ENCODE data around the gene SORL1. TPM values are rescaled to one million over a fixed set of nuclear protein-coding genes. Genes with fewer than 3 reads are reported as not detected.
A peak's percentile ranks its signal among the peaks of the same experiment; 100 is the strongest.
"Not testable (repeated sequence)": the region's sequence is repeated elsewhere in the genome, so short reads cannot be mapped to it uniquely, and the experiment has no call there.

Gene SORL1
- total RNA-seq, 2 experiments from 2014 or later, result 115 to 116 TPM

DNA sequence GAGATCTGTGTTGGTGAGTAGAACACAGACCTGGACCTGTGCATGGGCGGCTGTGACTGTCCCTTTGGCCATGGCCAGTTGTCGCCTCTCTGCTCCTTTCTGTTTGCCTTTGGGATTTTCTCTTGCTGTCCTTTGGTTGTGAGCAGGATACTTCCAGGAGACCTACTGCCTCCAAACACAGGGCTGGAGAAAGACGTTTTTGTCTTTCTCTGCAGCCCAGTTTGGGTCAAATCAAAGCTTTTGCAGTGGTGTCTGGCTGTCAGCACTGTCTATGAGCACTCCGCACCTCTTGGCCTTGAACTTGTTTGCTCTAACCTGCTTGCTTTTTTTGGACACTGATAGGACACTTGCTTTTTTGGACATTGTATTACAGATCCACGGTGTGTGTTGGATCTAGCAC, 109.6 kb downstream of the SORL1 start:
- Mint-ChIP-seq H3K36me3 (ENCODE audit: low read depth) (peaks cover 74% of the 10 kb centered on the region), H3K4me1 (peaks cover 10% of the 10 kb centered on the region)
- DNase-seq, result no peak

DNA sequence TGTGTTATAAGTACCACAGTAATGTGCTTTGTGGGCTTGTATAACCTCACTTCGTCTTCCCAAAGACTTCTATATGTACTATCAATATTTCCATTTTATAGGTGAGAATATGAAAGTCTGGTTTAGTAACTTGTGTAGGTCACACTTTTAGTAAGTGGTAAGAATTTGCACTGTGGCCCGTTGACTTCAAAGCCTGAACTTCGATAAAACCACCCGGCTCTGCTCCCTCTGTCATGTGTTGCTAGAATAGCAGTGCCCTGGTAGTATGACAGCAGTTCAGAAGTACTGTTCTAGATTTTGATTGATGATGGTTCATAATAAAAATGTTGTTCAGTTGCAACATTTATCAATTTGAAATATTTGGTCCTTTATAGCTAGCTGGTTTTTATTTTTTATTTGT, 110.9 kb downstream of the SORL1 start:
- H3K4me3 Mint-ChIP-seq, result no peak overlapping the region
- H3K36me3 Mint-ChIP-seq (ENCODE audit: low read depth), result peaks cover 75% of the 10 kb centered on the region
- no peaks in the 10 kb centered on the region for H3K9me3 Mint-ChIP-seq
- CTCF ChIA-PET, result no interaction called here
- POLR2A ChIA-PET, result no interaction called here
- no peak overlapping the region for H3K27ac Mint-ChIP-seq
- no peaks in the 10 kb centered on the region for H3K27me3 Mint-ChIP-seq
- H3K4me1 Mint-ChIP-seq, result no peaks in the 10 kb centered on the region
- DNase-seq, result no peak

More for the DNA sequence above, 109.6 kb downstream of the SORL1 start:
- Mint-ChIP-seq H3K27me3 (no peaks in the 10 kb centered on the region), H3K4me3 (no peak overlapping the region), H3K9me3 (no peaks in the 10 kb centered on the region), H3K27ac (no peak overlapping the region)
- POLR2A ChIA-PET, result no interaction called here
- CTCF ChIA-PET, result no interaction called here

DNA sequence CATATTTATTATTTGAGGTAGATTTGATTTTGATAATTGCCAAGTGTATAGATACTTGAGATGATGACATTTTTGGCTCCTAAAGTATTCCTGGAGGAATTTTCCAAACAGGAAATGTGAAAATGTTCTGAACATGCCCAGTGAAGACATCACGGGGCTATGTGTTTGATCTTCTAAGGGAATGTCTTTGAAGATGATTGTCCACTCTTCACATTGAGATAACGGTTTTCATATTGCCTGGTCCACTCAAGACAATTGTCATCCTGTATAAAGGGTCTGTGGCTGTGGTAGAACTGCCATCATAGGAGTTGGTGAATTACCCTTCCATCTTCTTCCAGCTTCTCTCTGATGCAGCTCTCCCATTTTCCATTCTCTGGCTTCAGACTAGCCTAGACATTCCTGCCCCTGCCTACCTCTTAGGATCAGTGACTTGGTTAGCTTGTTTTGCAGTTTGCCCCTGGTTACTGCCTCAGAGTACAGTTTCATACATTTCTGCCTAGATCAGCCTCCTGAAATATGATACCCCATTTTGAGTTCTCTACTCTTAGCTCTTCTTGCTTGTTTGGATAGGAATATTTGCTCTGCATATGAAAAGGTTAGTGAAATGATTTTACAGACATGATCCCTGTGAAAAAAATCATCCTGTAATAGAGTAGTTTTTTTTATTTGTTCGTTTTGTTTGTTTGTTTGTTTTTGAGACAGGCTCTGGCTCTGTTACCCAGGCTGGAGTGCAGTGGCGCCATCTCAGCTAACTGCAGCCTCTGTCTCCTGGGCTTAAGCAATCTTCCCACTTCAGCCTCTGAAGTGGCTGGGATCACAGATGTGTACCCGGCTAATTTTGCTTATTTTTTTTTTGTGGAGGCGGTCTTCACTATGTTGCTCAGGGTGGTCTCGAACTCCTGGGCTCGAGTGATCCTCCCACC, 112.0 kb downstream of the SORL1 start:
- DNase-seq, result no peak
- Mint-ChIP-seq H3K27ac (no peak overlapping the region), H3K4me1 (no peaks in the 10 kb centered on the region), H3K36me3 (ENCODE audit: low read depth) (peaks cover 71% of the 10 kb centered on the region), H3K4me3 (no peak overlapping the region), H3K9me3 (no peaks in the 10 kb centered on the region), H3K27me3 (no peaks in the 10 kb centered on the region)
- ChIA-PET POLR2A (no interaction called here), CTCF (interaction anchor here (0.5 kb wide), 1 partner anchor 143 kb away, joined by 3 read pairs; no protein-coding TSS in a partner anchor)

DNA sequence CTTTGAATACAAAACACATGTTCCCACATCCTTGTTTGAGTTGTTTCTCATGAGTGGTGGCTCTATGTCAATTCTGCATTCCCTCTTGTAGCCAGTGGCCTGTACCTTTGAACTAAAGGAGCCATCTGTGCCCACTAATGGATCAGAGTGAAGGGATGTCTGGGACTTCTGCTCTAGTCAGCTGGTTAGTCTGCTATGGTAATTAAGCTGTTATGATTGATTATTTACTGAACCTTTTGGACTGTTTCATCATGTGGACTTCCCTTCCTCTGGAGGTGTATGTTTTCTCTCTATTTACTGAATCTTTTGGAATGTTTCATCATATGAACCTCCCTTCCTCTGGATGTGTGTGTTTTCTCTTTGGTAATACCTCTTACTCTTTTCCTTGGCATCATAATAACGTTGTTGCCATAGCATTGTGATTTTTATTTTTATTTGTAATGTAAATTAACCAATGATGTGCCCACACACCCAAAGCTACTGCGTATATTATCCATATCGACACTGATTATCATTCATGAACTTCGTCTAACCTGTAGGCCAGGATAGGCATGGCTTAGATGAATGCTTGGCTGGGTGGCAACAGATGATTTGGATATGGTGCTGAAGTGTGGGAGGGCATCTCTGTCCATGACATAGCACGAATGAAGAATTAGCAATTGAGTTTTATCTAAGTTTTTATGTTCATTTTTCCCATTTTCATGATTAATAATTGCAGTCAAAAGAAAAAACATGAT, 113.0 kb downstream of the SORL1 start:
- no peaks in the 10 kb centered on the region for H3K4me1 Mint-ChIP-seq
- H3K27me3 Mint-ChIP-seq, result no peaks in the 10 kb centered on the region
- DNase-seq, result no peak
- H3K4me3 Mint-ChIP-seq, result no peak overlapping the region
- H3K9me3 Mint-ChIP-seq, result no peaks in the 10 kb centered on the region
- ChIA-PET POLR2A (no interaction called here), CTCF (no interaction called here)
- H3K36me3 Mint-ChIP-seq (ENCODE audit: low read depth), result peaks cover 67% of the 10 kb centered on the region
- no peak overlapping the region for H3K27ac Mint-ChIP-seq

DNA sequence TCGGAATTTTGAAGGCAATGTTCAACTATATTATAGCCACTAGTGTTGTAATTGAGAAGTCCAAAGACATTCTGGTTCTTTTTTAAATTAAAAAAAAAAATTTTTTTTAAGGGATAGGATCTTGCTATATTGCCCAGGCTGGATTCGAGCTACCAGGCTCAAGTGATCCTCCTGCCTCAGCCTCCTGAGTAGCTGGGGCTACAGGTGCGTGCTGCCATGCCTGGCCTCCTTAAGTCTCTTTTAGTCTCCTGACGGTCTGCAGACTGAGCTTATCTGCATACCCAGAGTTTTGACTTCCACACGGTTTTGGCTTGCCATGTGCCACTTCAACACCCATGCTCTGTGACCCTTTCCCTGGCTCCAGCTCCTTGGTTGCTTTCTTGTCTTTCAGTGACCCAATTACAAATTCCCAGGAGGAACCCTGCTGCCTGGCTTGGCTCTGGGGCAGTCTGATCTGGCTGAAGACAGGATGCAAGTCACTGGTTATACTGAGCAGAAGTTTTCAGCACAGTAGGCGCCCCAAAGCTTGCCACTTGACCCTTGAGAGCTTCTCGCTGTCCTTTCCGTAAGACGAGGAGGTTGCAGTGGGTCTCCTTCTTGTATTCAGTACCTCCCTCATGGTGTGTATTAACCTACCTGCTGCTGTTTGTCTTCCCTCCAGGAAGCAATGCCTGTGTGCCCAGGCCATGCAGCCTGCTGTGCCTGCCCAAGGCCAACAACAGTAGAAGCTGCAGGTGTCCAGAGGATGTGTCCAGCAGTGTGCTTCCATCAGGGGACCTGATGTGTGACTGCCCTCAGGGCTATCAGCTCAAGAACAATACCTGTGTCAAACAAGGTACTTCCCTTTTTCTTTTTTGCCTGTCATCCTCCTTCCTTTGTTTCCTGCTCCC, 114.4 kb downstream of the SORL1 start:
- no peak for DNase-seq
- H3K4me3 Mint-ChIP-seq, result no peak overlapping the region
- POLR2A ChIA-PET, result no interaction called here
- no peak overlapping the region for H3K27ac Mint-ChIP-seq
- peaks cover 66% of the 10 kb centered on the region for H3K36me3 Mint-ChIP-seq (ENCODE audit: low read depth)
- CTCF ChIA-PET, result interaction anchor here (0.6 to 0.9 kb wide), 2 partner anchors 14 to 248 kb away, joined by 3 read pairs; no protein-coding TSS in a partner anchor
- no peaks in the 10 kb centered on the region for H3K27me3 Mint-ChIP-seq
- H3K9me3 Mint-ChIP-seq, result no peaks in the 10 kb centered on the region
- H3K4me1 Mint-ChIP-seq, result no peaks in the 10 kb centered on the region

DNA sequence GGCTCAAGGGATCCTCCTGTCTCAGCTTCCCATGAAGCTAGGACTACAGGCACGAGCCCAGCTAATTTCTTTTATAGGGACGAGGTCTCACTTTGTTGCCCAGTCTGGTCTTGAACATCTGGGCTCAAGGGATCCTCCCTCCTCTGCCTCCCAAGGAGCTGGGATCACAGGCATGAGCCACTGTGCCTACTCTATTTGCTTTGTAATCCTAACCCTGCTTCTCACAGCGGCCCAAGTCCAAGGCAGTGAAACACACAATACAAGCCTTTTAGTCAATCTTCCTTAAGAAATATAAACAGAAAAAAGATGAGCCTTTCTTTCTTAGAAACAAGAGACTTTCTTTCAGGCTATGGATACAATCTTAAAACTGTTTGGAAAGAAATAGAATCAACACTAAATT, 115.9 kb downstream of the SORL1 start:
- Mint-ChIP-seq H3K36me3 (ENCODE audit: low read depth) (peaks cover 63% of the 10 kb centered on the region), H3K4me3 (no peak overlapping the region), H3K27ac (peak overlapping the region; percentile 4), H3K4me1 (no peaks in the 10 kb centered on the region), H3K9me3 (no peaks in the 10 kb centered on the region), H3K27me3 (no peaks in the 10 kb centered on the region)
- DNase-seq, result no peak
- ChIA-PET CTCF (no interaction called here), POLR2A (no interaction called here)

DNA sequence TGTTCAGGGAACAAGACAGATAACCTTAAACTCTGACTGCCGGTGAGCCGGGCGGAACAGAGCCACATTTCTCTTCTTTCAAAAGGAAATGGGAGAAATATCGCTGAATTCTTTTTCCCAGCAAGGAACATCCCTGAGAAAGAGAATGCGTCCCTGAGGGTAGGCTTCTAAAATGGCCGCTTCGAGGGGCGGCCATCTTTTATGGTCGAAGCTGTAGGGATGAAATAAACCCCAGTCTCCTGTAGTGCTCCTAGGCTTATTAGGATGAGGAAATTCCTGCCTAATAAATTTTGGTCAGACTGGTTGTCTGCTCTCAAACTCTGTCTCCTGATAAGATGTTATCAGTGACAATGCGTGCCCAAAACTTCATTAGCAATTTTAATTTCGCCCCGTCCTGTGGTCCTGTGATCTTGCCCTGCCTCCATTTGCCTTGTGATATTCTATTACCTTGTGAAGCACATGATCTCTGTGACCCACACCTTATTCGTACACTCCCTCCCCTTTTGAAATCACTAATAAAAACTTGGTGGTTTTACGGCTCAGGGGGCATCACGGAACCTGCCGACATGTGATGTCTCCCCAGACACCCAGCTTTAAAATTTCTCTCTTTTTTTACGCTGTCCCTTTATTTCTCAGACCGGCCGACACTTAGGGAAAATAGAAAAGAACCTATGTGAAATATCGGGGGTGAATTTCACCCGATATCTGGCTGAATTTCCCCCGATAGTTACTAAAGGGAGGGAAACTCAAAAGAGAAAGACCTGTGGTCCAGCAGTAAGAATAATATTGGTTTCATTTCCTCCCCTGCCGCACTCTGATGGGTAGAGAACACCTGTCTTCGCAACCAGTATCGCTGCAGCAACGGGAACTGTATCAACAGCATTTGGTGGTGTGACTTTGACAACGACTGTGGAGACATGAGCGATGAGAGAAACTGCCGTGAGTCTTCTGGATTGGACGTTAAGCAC, 117.5 kb downstream of the SORL1 start:
- H3K27me3 Mint-ChIP-seq, DNase-seq, POLR2A ChIA-PET: not testable (repeated sequence)

DNA sequence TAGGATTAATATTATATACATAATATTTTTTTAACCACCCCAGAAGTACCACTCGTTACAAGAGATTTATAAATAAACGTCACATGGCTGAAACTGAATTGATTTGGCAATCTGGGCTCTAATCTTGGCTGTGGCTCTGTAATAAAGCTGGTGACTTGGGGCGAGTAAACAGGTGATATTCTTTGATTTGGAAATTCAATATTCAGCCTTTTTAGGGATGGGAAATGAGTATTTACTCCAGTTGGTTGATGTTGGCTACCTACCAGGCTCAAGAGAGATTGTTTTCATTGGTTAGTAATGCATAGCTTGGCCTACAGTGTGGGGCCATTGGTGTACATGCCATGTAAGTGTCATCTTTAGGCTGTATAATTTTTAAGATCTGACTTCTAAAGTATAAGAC, 118.3 kb downstream of the SORL1 start:
- Mint-ChIP-seq H3K36me3 (ENCODE audit: low read depth) (peaks cover 72% of the 10 kb centered on the region), H3K4me1 (no peaks in the 10 kb centered on the region), H3K4me3 (no peak overlapping the region), H3K9me3 (no peaks in the 10 kb centered on the region), H3K27ac (no peak overlapping the region), H3K27me3 (no peaks in the 10 kb centered on the region)
- DNase-seq, result no peak
- CTCF ChIA-PET, result no interaction called here
- POLR2A ChIA-PET, result interaction anchor here (1.9 kb wide), 1 partner anchor 11 kb away, joined by 6 read pairs; no protein-coding TSS in a partner anchor

More for the DNA sequence above, 117.5 kb downstream of the SORL1 start:
- CTCF ChIA-PET, H3K9me3 Mint-ChIP-seq, H3K4me1 Mint-ChIP-seq, H3K27ac Mint-ChIP-seq, H3K4me3 Mint-ChIP-seq: not testable (repeated sequence)
- peaks cover 67% of the 10 kb centered on the region for H3K36me3 Mint-ChIP-seq (ENCODE audit: low read depth)

DNA sequence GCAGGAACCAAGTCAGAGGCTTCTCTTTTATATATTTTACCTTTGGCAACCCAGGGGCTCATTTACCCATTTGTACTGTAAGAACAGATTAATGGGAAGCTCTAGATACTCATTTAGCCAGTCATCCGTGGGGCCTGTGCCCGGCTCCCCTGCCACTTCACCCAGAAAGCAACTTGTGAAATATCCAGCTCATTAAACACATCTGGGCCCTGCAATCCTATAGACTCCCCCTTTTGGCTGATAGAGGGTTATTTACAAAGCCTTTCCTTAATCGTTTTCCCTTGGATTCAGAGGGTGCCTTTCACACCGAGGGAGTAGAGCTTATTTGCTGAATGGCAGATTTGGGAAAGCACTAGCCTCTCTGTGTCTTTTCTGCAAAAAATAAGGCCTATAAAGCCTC, 119.4 kb downstream of the SORL1 start:
- H3K4me1 Mint-ChIP-seq, result no peaks in the 10 kb centered on the region
- ChIA-PET POLR2A (interaction anchor here (1.9 kb wide), 1 partner anchor 10 kb away, joined by 6 read pairs; no protein-coding TSS in a partner anchor), CTCF (interaction anchor here (0.7 kb wide), 1 partner anchor 9 kb away, joined by 3 read pairs; no protein-coding TSS in a partner anchor)
- no peak for DNase-seq
- no peaks in the 10 kb centered on the region for H3K9me3 Mint-ChIP-seq
- peaks cover 77% of the 10 kb centered on the region for H3K36me3 Mint-ChIP-seq (ENCODE audit: low read depth)
- no peak overlapping the region for H3K4me3 Mint-ChIP-seq
- no peak overlapping the region for H3K27ac Mint-ChIP-seq
- no peaks in the 10 kb centered on the region for H3K27me3 Mint-ChIP-seq

DNA sequence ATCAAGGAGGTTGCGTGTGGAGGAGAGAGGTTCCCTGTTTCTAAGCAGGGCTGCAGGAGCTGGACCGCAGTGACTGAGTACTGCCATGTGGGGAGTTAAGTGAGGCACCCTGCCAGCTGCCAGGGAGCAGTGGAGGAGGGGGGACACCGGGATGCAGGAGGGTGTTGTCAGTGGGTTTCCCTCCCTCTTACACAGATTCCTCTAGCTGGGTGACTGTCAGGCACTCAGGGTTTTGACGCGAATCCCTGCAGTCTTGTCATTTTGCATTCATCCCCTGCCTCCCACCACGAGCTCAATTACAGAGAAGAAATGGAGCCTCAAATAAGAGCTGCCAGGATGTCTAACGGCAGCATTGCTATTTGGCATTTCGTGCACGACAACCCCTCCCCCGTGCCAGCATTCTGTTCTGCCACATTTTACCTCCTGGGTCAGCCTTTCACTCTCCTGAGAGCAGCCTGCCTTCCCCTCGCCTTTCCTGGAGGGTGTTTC, 120.5 kb downstream of the SORL1 start:
- H3K36me3 Mint-ChIP-seq (ENCODE audit: low read depth), result peaks cover 77% of the 10 kb centered on the region
- H3K27ac Mint-ChIP-seq, result no peak overlapping the region
- CTCF ChIA-PET, result no interaction called here
- no peaks in the 10 kb centered on the region for H3K9me3 Mint-ChIP-seq
- H3K4me3 Mint-ChIP-seq, result no peak overlapping the region
- no peak for DNase-seq
- POLR2A ChIA-PET, result interaction anchor here (0.6 kb wide), 1 partner anchor 9 kb away, joined by 3 read pairs; no protein-coding TSS in a partner anchor
- no peaks in the 10 kb centered on the region for H3K4me1 Mint-ChIP-seq
- H3K27me3 Mint-ChIP-seq, result no peaks in the 10 kb centered on the region

DNA sequence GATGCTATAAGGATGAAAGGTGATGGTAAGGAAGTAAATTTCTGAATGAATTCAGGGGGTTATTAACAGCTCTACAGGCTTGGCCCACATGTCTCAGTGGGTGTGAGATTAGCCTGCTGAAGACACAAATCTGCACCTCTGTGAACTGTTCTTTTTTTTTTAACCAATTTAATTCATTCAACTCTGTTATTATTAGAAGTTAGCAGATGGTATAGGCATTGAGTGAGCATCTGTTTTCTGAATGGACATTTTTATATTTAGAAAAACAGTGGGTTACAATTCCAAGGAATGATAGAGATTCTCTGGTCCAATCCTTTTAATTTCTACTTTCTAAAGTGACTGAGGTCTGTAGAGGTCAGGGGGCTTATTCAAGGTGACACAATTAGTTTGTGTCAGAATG, 122.7 kb downstream of the SORL1 start:
- ChIA-PET POLR2A (no interaction called here), CTCF (no interaction called here)
- H3K36me3 Mint-ChIP-seq (ENCODE audit: low read depth), result peaks cover 88% of the 10 kb centered on the region

More for the DNA sequence above, 122.7 kb downstream of the SORL1 start:
- Mint-ChIP-seq H3K9me3 (no peaks in the 10 kb centered on the region), H3K4me1 (no peaks in the 10 kb centered on the region), H3K27me3 (no peaks in the 10 kb centered on the region), H3K4me3 (no peak overlapping the region), H3K27ac (no peak overlapping the region)
- DNase-seq, result no peak

All from activated CD4-positive, alpha-beta memory T cell treated with anti-CD3 and anti-CD28 coated beads, Interleukin-2, amount 10 ng/mL, durations not matched to agents 7 days and 5 days (primary cell).